Breast epithelium (tissue), 3 donors: ENCODE measurements around the gene CLNK.

Experiments used
- POLR2A ChIP-seq: fragments of 450-650 bp; IDR thresholded peaks from one replicate; pipeline ENCODE4 v1.6.1; 2016; ENCODE audit warnings: antibody characterized with exemption, mild to moderate bottlenecking, moderate library complexity
- POLR2AphosphoS5 ChIP-seq, 3 donors: sonication (generic); formaldehyde crosslinking; IDR thresholded peaks; one replicate each; pipeline ENCODE4 v1.6.1; 2017; ENCODE audit warnings: antibody characterized with exemption in 3 of 3
- TF ChIP-seq, protein P1 (sequence below), 3 donors: fragments of 450-650 bp; IDR thresholded peaks; one replicate each; pipeline ENCODE4 v1.5.1; 2016 to 2017; ENCODE audit warnings: antibody characterized with exemption in 3 of 3, mild to moderate bottlenecking in 3 of 3, moderate library complexity in 3 of 3

DNA sequence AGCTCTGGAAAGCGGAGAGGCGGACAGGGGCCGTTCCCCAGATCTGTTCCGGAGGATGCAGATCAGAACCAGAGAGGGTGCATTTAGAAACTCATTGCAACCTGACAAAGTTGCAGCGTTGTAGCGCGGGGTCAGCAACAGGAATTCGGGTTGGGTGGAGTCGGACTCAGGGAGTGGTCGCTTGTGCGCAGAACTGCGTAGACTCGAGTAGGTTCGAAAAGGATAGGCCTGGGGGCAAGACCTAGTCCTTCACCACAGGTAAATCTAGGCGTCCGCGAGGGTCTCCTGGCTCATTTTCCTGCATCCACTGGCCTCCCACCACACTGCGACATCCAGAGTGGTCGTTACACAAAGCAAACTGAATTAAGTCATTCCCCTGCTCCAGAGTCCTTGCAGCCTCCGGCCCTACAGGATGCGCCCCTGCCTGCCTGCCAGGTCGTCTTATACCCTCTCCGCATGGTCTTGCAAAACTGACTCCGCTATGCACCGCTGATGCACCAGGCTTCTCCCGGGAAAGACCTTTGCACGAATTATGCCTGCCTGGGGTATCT is 222.6 kb downstream of the CLNK start:
- TF ChIP-seq, protein P1, sequence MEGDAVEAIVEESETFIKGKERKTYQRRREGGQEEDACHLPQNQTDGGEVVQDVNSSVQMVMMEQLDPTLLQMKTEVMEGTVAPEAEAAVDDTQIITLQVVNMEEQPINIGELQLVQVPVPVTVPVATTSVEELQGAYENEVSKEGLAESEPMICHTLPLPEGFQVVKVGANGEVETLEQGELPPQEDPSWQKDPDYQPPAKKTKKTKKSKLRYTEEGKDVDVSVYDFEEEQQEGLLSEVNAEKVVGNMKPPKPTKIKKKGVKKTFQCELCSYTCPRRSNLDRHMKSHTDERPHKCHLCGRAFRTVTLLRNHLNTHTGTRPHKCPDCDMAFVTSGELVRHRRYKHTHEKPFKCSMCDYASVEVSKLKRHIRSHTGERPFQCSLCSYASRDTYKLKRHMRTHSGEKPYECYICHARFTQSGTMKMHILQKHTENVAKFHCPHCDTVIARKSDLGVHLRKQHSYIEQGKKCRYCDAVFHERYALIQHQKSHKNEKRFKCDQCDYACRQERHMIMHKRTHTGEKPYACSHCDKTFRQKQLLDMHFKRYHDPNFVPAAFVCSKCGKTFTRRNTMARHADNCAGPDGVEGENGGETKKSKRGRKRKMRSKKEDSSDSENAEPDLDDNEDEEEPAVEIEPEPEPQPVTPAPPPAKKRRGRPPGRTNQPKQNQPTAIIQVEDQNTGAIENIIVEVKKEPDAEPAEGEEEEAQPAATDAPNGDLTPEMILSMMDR (IDR thresholded peaks at IDR 0.05): no peak
- TF ChIP-seq POLR2A: no peak
- TF ChIP-seq POLR2AphosphoS5 (IDR thresholded peaks at IDR 0.05): no peak
